ENCODE data around the gene PCDH9.
"Not testable (repeated sequence)": the region's sequence is repeated elsewhere in the genome, so short reads cannot be mapped to it uniquely, and the experiment has no call there.

The PCDH9 gene

GRCh38 chr13:66259426-66259825 lies 970.7 kb downstream of the PCDH9 start:
- not testable (repeated sequence) for DNase-seq (ENCODE audit: low read depth)
